ENCODE results near the gene CLDN5. TPM values are rescaled to one million over a fixed set of nuclear protein-coding genes. Genes with fewer than 3 reads are reported as not detected.

CLDN5 gene
- polyA plus RNA-seq, 1 donor from 2014 or later: 0.66 TPM

- Histone ChIP-seq H3K27ac (ENCODE audit: low read length) (peak within 1 kb of the TSS; percentile 82), H3F3A (ENCODE audit: insufficient read depth, low read length, poor library complexity, severe bottlenecking) (no peaks in the 10 kb centered on the region), H3K27me3 (ENCODE audit: insufficient read depth, low read depth, low read length) (no peaks in the 10 kb centered on the region), H3K79me2 (replicated peaks; ENCODE audit: insufficient read depth, low read length) (peaks cover 19% of the 10 kb centered on the region), H3K9me3 (ENCODE audit: low read length) (no peaks in the 10 kb centered on the region), H4K20me1 (ENCODE audit: insufficient read depth) (no peaks in the 10 kb centered on the region), H2AFZ (ENCODE audit: low read depth, low read length) (peak within 1 kb of the TSS; percentile 51), H3K9me2 (ENCODE audit: insufficient read depth, low read length) (no peaks in the 10 kb centered on the region), H3K9ac (ENCODE audit: low read length) (peak within 1 kb of the TSS; percentile 73), H3K4me2 (ENCODE audit: low read length) (peak within 1 kb of the TSS; percentile 79), H3K4me3 (ENCODE audit: low read length) (peak within 1 kb of the TSS; percentile 84), H3K36me3 (ENCODE audit: insufficient read depth, low read length) (no peaks in the 10 kb centered on the region)
- TF ChIP-seq POLR2AphosphoS5 (IDR thresholded peaks at IDR 0.05) (peak; percentile 60), SMC3 (conservative IDR thresholded peaks at IDR 0.05; ENCODE audit: poor library complexity) (peak; percentile 3), MXI1 (conservative IDR thresholded peaks at IDR 0.05; ENCODE audit: poor library complexity, severe bottlenecking) (no peak)
Observed at GRCh38 chr22:19478901-19479354, 45.3 kb downstream of the CLDN5 start, which contains the start of gene UFD1. Gene UFD1, minus strand, starts transcription at chr22:19479193. Its CDS starts 108 bp downstream, at chr22:19479085.

- no peaks in the 10 kb centered on the region for H3K9me3 ChIP-seq (ENCODE audit: low read length)
- no peaks in the 10 kb centered on the region for H3F3A ChIP-seq (ENCODE audit: insufficient read depth, low read length, poor library complexity, severe bottlenecking)
- TF ChIP-seq EP300 (conservative IDR thresholded peaks at IDR 0.05; ENCODE audit: poor library complexity, severe bottlenecking) (no peak), POLR2AphosphoS5 (IDR thresholded peaks at IDR 0.05) (no peak)
- peak overlapping the region; percentile 79 for H3K4me2 ChIP-seq (ENCODE audit: low read length)
- no peaks in the 10 kb centered on the region for H3K27me3 ChIP-seq (ENCODE audit: insufficient read depth, low read depth, low read length)
- H3K36me3 ChIP-seq (ENCODE audit: insufficient read depth, low read length): no peaks in the 10 kb centered on the region
- no peaks in the 10 kb centered on the region for H3K9me2 ChIP-seq (ENCODE audit: insufficient read depth, low read length)
- peak overlapping the region; percentile 84 for H3K4me3 ChIP-seq (ENCODE audit: low read length)
- H3K9ac ChIP-seq (ENCODE audit: low read length): peak overlapping the region; percentile 73
- H3K79me2 ChIP-seq (replicated peaks; ENCODE audit: insufficient read depth, low read length): peaks cover 19% of the 10 kb centered on the region
- no peaks in the 10 kb centered on the region for H4K20me1 ChIP-seq (ENCODE audit: insufficient read depth)
- peak overlapping the region; percentile 82 for H3K27ac ChIP-seq (ENCODE audit: low read length)
- H2AFZ ChIP-seq (ENCODE audit: low read depth, low read length): peak overlapping the region; percentile 51
Observed at GRCh38 chr22:19478045-19478900, 45.9 kb downstream of the CLDN5 start.

GRCh38 chr22:19477321-19478044 lies 46.7 kb downstream of the CLDN5 start:
- Histone ChIP-seq H3K36me3 (ENCODE audit: insufficient read depth, low read length) (peaks cover 3% of the 10 kb centered on the region), H4K20me1 (ENCODE audit: insufficient read depth) (no peaks in the 10 kb centered on the region), H3K9me2 (ENCODE audit: insufficient read depth, low read length) (no peaks in the 10 kb centered on the region), H3K9me3 (ENCODE audit: low read length) (no peaks in the 10 kb centered on the region), H3K79me2 (replicated peaks; ENCODE audit: insufficient read depth, low read length) (peaks cover 19% of the 10 kb centered on the region), H3K27ac (ENCODE audit: low read length) (no peak overlapping the region), H3K4me3 (ENCODE audit: low read length) (peak overlapping the region; percentile 84), H3F3A (ENCODE audit: insufficient read depth, low read length, poor library complexity, severe bottlenecking) (no peaks in the 10 kb centered on the region), H3K27me3 (ENCODE audit: insufficient read depth, low read depth, low read length) (no peaks in the 10 kb centered on the region), H3K4me2 (ENCODE audit: low read length) (peak overlapping the region; percentile 79), H2AFZ (ENCODE audit: low read depth, low read length) (no peak overlapping the region), H3K9ac (ENCODE audit: low read length) (peak overlapping the region; percentile 73)
- TF ChIP-seq MXI1 (conservative IDR thresholded peaks at IDR 0.05; ENCODE audit: poor library complexity, severe bottlenecking) (no peak), RAD21 (conservative IDR thresholded peaks at IDR 0.05) (no peak), POLR2AphosphoS5 (IDR thresholded peaks at IDR 0.05) (no peak), EZH2 (IDR thresholded peaks at IDR 0.05; ENCODE audit: borderline replicate concordance, insufficient read depth, low read length, poor library complexity, severe bottlenecking) (no peak), CTCF (IDR thresholded peaks at IDR 0.05; ENCODE audit: poor library complexity, severe bottlenecking) (no peak), SMC3 (conservative IDR thresholded peaks at IDR 0.05; ENCODE audit: poor library complexity) (no peak), TAF1 (IDR thresholded peaks at IDR 0.05; ENCODE audit: low read depth) (no peak), EP300 (conservative IDR thresholded peaks at IDR 0.05; ENCODE audit: poor library complexity, severe bottlenecking) (no peak)
